Measurements from ENCODE around the gene MBD3L2B.

MBD3L2B gene

DNA sequence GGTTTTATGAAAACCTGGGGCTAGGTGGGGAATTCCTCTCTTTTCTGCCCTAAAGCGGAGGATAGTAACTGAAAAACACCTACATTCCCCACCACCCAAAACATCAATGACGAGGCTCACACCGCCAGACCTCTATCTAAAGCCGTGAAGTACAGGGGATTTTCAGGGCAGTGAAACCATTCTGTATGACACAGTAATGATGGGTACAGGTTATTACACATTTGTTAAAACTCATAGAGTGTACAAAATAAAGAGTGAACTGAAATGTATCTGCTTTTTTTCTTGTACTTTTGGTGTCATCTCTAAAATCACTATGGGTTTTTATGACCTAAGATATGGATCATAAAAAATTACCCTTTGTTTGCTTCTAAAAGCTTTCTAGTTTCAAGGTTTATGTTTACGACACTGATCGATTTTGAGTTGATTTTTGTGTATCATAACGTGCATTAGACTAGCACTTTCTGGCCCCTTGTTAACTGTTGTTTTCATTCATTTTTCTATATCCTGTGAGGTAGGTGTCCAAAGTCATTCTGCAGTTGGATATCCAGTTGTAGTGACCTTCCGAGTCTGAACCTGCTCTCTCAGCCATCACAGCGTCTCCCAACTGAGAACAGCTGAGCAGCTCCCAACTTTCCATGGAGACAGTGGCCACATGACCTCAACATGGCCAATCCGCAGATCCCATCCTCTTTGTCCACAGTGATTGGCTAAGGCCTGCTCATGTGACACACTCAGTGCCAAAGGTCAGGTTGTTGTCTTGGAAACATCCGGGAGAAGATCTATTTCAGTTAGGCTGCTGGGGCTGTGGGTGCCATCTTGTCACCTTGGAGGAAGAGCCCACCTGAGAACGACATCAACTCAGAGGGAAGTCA is 10.3 kb downstream of the MBD3L2B start:
- ATAC-seq, result peak; percentile 84 to 93

GRCh38 chr19:7007859-7008258 is 13.4 kb downstream of the MBD3L2B start:
- no peak for ATAC-seq

DNA sequence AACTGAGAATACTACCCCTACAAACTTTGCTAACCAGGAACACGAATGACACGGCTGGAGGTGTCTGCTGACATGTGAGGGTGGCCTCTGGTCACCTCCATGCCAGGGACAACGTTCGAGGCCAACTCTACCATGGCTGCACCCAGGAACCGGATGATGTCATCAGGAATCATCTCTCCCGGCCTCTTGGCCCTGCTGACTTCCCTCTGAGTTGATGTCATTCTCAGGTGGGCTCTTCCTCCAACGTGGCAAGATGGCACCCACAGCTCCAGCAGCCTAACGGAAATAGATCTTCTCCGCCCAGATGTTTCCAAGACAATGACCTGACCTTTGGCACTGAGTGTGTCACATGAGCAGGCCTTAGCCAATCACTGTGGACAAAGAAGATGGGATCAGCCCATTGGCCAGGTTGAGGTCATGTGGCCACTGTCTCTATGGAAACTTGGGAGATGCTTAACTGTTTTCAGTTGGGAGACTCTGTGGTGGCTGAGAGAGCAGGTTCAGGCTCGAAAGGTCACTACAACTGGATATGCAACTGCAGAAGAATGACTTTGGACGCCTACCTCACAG is 15.0 kb downstream of the MBD3L2B start:
- no peak for ATAC-seq

DNA sequence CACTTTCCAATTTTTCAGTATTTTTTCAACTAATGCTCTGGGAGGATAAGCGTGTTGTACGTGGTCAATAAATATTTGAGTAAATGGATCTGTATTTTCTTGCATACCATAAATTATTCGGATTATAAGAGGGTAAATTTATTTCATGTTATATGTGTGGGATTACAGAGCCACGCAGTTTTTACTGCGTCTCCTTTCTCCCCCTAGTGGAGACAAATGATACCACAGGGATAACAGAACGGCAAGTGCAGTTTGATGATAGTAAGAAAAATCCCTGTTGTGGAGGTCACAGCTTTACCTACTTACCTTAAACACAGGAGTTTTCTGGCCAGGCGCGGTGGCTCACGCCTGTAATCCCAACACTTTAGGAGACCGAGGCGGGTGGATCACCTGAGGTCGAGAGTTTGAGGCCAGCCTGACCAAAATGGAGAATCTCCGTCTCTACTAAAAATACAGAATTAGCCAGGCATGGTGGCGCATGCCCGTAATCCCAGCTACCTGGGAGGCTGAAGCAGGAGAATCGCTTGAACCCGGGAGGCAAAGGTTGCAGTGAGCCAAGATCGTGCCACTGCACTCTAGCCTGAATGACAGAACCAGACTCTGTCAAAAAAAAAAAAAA is 16.8 kb downstream of the MBD3L2B start:
- no peak for ATAC-seq

DNA sequence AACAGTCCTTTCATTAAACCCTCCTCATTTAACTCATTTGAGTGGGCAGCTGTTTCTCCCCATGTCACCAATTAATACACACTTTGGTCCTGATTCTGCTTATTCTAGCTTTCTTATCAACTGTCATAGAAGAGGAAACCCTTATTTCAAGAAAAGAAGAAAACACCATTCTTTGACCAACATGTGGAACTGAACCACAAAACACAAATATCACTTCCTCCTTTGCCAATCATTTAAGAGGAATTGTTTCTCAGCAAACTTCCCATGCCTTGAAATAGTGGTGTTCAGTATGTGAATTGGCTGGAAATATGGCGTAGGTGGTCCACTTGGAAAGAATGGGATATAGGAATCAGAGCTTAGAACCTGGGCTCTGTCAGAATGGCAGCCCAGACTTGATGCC is 20.4 kb downstream of the MBD3L2B start:
- ATAC-seq, result no peak

- ATAC-seq, result no peak
These were observed 20.9 kb downstream of the MBD3L2B start for GRCh38 chr19:7000333-7000732.

DNA sequence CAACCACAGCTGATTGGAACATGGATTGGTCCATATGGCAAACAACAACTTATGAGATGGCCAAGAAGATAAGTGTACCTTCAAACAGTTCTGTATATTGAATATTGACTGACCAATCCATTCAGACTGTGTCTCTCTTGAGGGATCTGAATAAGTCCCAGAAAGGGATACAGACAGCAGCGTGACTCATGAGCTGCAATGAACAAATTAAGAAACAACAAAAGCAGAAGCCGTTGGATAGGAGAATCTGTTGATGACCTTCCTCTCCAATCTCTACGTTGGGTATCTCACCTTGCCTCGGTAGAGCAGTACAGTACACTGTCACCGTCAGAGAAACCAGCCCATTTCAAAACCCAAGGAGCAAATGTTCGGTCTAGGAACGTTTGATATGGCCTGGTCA is 21.3 kb downstream of the MBD3L2B start:
- no peak for ATAC-seq

DNA sequence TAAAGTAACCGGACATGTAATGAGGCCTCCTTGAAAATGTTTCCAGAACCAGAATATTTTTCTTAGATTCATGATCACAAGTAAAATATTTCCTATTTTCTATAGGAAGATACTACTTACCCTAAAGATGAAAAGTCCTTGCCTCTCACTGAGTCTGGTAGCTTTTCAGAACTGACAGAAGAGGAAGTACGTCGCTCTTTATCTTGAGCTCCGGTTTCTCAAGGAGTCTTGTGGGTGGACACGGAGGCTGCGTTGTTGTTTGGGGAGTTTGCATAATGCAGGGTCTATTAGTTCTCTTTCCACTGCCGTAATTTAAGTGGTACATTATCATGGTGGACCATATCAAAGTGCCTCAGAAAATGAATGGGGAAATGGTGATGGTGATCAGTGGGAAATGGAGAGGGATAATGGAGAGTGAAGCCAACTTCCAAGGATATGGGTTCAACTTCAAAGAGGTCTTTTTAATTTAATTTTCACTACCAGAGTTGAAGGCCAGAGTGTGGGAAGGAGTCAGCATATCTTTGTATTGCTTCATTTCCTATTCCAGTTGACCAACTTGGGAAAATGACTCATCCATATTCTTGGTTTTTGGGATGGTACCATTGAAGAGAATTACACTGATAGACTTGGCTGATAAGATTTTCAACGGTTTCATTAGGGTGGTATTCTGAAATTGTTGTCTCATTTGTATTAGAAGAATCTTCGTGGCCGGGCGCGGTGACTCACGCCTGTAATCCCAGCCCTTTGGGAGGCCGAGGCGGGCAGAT is 23.4 kb downstream of the MBD3L2B start:
- no peak for ATAC-seq

DNA sequence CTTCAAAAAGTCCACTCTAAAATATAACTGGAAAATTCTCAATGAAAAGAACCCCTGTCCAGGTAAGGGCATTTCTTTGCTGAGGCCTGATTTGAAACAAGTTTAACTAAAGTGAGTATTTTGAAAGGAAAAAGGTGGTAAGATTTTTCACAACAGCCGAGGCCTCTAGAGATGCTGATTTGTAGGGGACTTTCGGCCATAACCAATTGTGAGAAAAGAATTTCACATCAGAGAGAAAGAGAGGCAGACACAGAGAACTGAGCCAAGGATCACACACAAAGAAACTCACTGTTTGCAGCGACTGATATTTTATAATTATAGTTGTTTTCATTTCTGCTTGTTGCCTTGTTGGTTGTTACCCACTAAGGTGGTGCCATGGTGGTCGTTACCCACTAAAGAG is 24.4 kb downstream of the MBD3L2B start:
- ATAC-seq, result no peak

- no peak for ATAC-seq
These were observed 26.2 kb downstream of the MBD3L2B start for GRCh38 chr19:6995054-6995453.

GRCh38 chr19:6988257-6988656 is 33.0 kb downstream of the MBD3L2B start:
- ATAC-seq, result no peak

DNA sequence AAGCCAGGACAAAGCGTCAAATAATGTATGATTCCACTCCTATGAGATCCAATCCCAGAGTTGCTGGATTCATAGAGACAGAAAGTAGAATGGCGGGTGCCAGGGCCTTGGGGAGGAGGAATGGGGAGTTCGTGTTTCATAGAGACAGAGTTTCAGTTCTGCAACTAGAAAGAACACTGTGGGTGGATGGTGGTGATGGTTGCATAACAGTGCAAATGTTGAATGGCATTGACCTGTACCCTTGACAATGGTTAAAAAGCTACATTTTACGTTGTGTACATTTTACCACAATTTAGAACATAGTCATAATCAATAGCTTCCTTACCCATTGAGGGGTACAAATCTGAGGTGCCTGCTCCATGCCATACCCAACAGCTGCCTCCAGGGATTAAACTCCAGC is 33.4 kb downstream of the MBD3L2B start:
- no peak for ATAC-seq

GRCh38 chr19:6983448-6983847 is 37.8 kb downstream of the MBD3L2B start:
- no peak for ATAC-seq

- peak in 1 of 2 donors; percentile 38 for ATAC-seq
These were observed 41.8 kb downstream of the MBD3L2B start for GRCh38 chr19:6979399-6979798.

- no peak for ATAC-seq
These were observed 45.0 kb downstream of the MBD3L2B start for GRCh38 chr19:6976197-6976596.

DNA sequence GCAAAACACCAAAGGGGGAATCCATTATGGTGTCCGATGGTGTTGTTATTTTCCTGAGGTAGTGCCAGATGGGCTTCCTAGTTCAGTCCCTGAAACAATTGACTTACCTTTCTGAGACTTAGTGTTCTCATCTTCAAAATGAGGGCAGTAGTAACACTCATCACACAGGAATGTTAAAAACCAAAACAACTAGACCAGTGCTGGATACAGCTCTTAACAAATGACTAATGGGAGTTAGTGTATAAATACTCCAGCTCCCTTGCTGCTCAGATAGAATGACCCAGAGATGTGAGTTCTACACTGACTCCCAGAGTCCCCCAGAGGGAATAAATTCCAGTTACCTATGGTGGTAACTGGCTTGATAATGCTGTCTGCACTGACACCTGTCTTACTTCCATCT is 49.9 kb downstream of the MBD3L2B start:
- ATAC-seq, result no peak

DNA sequence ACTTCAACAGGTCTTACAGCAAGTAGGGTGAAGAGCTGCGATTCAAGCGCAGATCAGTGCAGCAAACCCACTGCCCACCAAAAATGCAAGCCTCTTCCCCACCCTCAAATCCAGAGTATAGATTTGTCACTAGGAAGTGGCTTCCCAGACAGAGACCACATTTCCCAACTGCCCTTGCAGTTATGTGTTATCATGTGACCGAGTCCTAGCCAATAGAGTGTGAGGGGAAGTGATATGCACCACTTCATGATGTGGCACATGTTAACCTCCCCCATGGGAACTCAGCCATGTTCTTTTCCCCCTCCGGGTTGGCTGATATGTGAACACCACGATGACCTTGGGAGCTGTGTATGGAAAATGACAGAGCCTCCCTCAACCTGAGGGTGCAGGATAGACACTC is 50.8 kb downstream of the MBD3L2B start:
- peak in 1 of 2 donors; percentile 25 for ATAC-seq

GRCh38 chr19:6970021-6970420 is 51.2 kb downstream of the MBD3L2B start:
- ATAC-seq, result no peak

DNA sequence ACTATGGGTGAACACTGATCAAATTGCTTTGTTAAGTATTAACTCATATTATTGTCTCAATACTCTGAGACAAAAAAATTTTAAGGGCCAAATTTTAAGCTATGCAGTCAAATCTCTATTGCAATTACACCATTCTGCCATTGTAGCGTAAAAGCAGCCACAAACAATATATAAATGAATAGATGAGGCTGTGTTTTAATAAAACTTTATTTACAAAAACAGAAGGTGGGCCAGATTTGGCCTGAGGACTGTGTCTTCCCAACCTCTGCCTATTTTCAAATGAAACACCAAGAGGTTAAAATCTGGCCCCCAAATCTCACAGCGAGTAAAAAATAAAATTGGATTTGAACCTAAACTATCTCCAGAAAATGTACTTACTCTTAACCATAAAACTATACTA is 51.7 kb downstream of the MBD3L2B start:
- no peak for ATAC-seq

All from activated CD4-positive, CD25-positive, alpha-beta regulatory T cell treated with anti-CD3 and anti-CD28 coated beads, Interleukin-2, amount 50 U/mL, for 24 hours (primary cell).